Panc1 (cell line): ENCODE measurements around the gene OPRD1.

Experiments used
- POLR2AphosphoS5 ChIP-seq: IDR thresholded peaks from 2 replicates; pipeline ENCODE4 v1.6.1; 2012; ENCODE audit warnings: mild to moderate bottlenecking, low read depth, low read length, moderate library complexity
- SIN3A ChIP-seq: IDR thresholded peaks from 2 replicates; pipeline ENCODE4 v1.6.1; 2012; ENCODE audit warnings: low read depth, mild to moderate bottlenecking, low read length, moderate library complexity, borderline replicate concordance; ENCODE audit not compliant: insufficient read depth
- TCF7L2 ChIP-seq: IDR thresholded peaks from 2 replicates; pipeline ENCODE4 v1.6.1; 2011; ENCODE audit warnings: mild to moderate bottlenecking, low read depth, low read length, inconsistent platforms
- TF ChIP-seq, protein P1 (sequence below): fragments of 450-650 bp; IDR thresholded peaks from 2 replicates; pipeline ENCODE4 v1.5.1; 2017; ENCODE audit warnings: mild to moderate bottlenecking
- TF ChIP-seq, protein P2 (sequence below), 2 experiments: IDR thresholded peaks; 2 replicates each; pipeline ENCODE4 v1.6.1; 2011 to 2012; ENCODE audit warnings: low read depth in 2 of 2, control low read depth in 1 of 2, low read length in 1 of 2, mild to moderate bottlenecking in 1 of 2, moderate library complexity in 1 of 2; ENCODE audit not compliant: insufficient read depth in 1 of 2

- TF ChIP-seq, protein P1, sequence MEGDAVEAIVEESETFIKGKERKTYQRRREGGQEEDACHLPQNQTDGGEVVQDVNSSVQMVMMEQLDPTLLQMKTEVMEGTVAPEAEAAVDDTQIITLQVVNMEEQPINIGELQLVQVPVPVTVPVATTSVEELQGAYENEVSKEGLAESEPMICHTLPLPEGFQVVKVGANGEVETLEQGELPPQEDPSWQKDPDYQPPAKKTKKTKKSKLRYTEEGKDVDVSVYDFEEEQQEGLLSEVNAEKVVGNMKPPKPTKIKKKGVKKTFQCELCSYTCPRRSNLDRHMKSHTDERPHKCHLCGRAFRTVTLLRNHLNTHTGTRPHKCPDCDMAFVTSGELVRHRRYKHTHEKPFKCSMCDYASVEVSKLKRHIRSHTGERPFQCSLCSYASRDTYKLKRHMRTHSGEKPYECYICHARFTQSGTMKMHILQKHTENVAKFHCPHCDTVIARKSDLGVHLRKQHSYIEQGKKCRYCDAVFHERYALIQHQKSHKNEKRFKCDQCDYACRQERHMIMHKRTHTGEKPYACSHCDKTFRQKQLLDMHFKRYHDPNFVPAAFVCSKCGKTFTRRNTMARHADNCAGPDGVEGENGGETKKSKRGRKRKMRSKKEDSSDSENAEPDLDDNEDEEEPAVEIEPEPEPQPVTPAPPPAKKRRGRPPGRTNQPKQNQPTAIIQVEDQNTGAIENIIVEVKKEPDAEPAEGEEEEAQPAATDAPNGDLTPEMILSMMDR: no peak
- TF ChIP-seq POLR2AphosphoS5 (no peak), TCF7L2 (no peak), SIN3A (no peak)
- TF ChIP-seq, protein P2, sequence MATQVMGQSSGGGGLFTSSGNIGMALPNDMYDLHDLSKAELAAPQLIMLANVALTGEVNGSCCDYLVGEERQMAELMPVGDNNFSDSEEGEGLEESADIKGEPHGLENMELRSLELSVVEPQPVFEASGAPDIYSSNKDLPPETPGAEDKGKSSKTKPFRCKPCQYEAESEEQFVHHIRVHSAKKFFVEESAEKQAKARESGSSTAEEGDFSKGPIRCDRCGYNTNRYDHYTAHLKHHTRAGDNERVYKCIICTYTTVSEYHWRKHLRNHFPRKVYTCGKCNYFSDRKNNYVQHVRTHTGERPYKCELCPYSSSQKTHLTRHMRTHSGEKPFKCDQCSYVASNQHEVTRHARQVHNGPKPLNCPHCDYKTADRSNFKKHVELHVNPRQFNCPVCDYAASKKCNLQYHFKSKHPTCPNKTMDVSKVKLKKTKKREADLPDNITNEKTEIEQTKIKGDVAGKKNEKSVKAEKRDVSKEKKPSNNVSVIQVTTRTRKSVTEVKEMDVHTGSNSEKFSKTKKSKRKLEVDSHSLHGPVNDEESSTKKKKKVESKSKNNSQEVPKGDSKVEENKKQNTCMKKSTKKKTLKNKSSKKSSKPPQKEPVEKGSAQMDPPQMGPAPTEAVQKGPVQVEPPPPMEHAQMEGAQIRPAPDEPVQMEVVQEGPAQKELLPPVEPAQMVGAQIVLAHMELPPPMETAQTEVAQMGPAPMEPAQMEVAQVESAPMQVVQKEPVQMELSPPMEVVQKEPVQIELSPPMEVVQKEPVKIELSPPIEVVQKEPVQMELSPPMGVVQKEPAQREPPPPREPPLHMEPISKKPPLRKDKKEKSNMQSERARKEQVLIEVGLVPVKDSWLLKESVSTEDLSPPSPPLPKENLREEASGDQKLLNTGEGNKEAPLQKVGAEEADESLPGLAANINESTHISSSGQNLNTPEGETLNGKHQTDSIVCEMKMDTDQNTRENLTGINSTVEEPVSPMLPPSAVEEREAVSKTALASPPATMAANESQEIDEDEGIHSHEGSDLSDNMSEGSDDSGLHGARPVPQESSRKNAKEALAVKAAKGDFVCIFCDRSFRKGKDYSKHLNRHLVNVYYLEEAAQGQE (IDR thresholded peaks at IDR 0.05; ENCODE audit: insufficient read depth in 1 of 2, low read depth in 2 of 2, low read length in 1 of 2): no peak
Observed at GRCh38 chr1:28865997-28866650, 54.2 kb downstream of the OPRD1 start.
